Measurements from ENCODE around the gene PHACTR1.
"Not testable (repeated sequence)": the region's sequence is repeated elsewhere in the genome, so short reads cannot be mapped to it uniquely, and the experiment has no call there.

PHACTR1 gene

GRCh38 chr6:13125841-13126240 lies 409.3 kb downstream of the PHACTR1 start:
- DNase-seq = no peak

- DNase-seq = no peak
Observed at GRCh38 chr6:13131935-13132661, 415.5 kb downstream of the PHACTR1 start.

- DNase-seq = not testable (repeated sequence)
Observed at GRCh38 chr6:13133894-13134293, 417.3 kb downstream of the PHACTR1 start.

GRCh38 chr6:13135152-13135551 lies 418.6 kb downstream of the PHACTR1 start:
- DNase-seq = no peak

- DNase-seq = no peak
Observed at GRCh38 chr6:13139119-13139518, 422.6 kb downstream of the PHACTR1 start.

- no peak for DNase-seq
Observed at GRCh38 chr6:13140980-13141379, 424.4 kb downstream of the PHACTR1 start.

GRCh38 chr6:13141387-13141786 lies 424.8 kb downstream of the PHACTR1 start:
- DNase-seq = no peak

- no peak for DNase-seq
Observed at GRCh38 chr6:13142611-13143010, 426.0 kb downstream of the PHACTR1 start.

GRCh38 chr6:13146442-13146841 lies 429.9 kb downstream of the PHACTR1 start:
- no peak for DNase-seq

GRCh38 chr6:13147376-13147775 lies 430.8 kb downstream of the PHACTR1 start:
- no peak for DNase-seq

GRCh38 chr6:13147782-13148181 lies 431.2 kb downstream of the PHACTR1 start:
- no peak for DNase-seq

- no peak for DNase-seq
Observed at GRCh38 chr6:13152764-13153163, 436.2 kb downstream of the PHACTR1 start.

- no peak for DNase-seq
Observed at GRCh38 chr6:13156381-13156780, 439.8 kb downstream of the PHACTR1 start.

GRCh38 chr6:13157293-13157692 lies 440.7 kb downstream of the PHACTR1 start:
- DNase-seq = no peak

GRCh38 chr6:13159300-13159699 lies 442.7 kb downstream of the PHACTR1 start:
- DNase-seq = no peak

GRCh38 chr6:13159822-13160221 lies 443.3 kb downstream of the PHACTR1 start:
- not testable (repeated sequence) for DNase-seq

GRCh38 chr6:13163161-13163944 lies 446.8 kb downstream of the PHACTR1 start:
- DNase-seq = no peak

- DNase-seq = no peak
Observed at GRCh38 chr6:13164291-13164690, 447.7 kb downstream of the PHACTR1 start.

GRCh38 chr6:13165502-13166172 lies 449.1 kb downstream of the PHACTR1 start:
- no peak for DNase-seq

- no peak for DNase-seq
Observed at GRCh38 chr6:13166269-13166668, 449.7 kb downstream of the PHACTR1 start.

GRCh38 chr6:13166916-13167315 lies 450.3 kb downstream of the PHACTR1 start:
- DNase-seq = no peak

- no peak for DNase-seq
Observed at GRCh38 chr6:13172291-13172690, 455.7 kb downstream of the PHACTR1 start.

- no peak for DNase-seq
Observed at GRCh38 chr6:13175087-13175486, 458.5 kb downstream of the PHACTR1 start.

- no peak for DNase-seq
Observed at GRCh38 chr6:13175759-13176158, 459.2 kb downstream of the PHACTR1 start.
